ENCODE data around the gene FBXW7.

FBXW7 gene

DNA sequence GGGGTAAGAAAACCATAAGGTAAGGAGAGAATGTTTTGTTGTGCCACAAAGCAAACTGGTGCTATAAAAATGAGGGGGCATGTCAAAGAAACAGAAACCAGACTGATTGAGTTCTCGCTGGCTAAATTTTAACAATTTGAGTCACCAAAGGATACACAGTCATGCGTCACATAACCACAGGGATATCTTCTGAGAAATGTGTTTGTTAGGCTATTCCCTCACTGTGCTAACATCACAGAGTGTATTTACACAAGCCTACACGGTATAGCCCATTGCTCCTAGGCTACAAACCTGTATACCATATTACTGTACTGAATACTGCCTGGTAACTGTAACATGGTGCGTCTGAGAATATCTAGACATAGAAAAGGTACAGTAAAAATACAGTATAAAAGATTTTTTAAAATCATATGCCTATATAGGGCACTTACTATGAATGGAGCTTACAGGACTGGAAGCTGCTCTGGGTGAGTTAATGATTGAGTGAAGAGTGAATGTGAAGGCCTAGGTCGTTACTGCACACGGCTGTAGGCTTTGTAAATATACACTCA is 50.1 kb downstream of the FBXW7 start:
- Histone ChIP-seq H3K4me2 (ENCODE audit: low read depth, low read length, poor library complexity, severe bottlenecking) (no peak overlapping the region), H3F3A (ENCODE audit: low read depth) (no peaks in the 10 kb centered on the region), H4K20me1 (ENCODE audit: insufficient read depth, low read length, poor library complexity, severe bottlenecking) (peaks cover 11% of the 10 kb centered on the region), H3K9me2 (replicated peaks; ENCODE audit: low read depth, low read length) (no peaks in the 10 kb centered on the region), H3K4me1 (ENCODE audit: insufficient read depth, low read length, poor library complexity, severe bottlenecking) (no peaks in the 10 kb centered on the region), H3K79me2 (ENCODE audit: insufficient read depth, low read length) (peaks cover 70% of the 10 kb centered on the region), H2AFZ (ENCODE audit: low read length) (no peak overlapping the region), H3K4me3 (ENCODE audit: low read length, poor library complexity, severe bottlenecking) (no peak overlapping the region), H3K27me3 (ENCODE audit: insufficient read depth, low read length, poor library complexity, severe bottlenecking) (no peaks in the 10 kb centered on the region), H3K9me3 (ENCODE audit: insufficient read depth, low read depth, low read length) (no peaks in the 10 kb centered on the region), H3K36me3 (ENCODE audit: insufficient read depth, low read length) (no peaks in the 10 kb centered on the region), H3K9ac (ENCODE audit: low read depth, low read length, poor library complexity, severe bottlenecking) (no peak overlapping the region)
- TF ChIP-seq, protein P1, sequence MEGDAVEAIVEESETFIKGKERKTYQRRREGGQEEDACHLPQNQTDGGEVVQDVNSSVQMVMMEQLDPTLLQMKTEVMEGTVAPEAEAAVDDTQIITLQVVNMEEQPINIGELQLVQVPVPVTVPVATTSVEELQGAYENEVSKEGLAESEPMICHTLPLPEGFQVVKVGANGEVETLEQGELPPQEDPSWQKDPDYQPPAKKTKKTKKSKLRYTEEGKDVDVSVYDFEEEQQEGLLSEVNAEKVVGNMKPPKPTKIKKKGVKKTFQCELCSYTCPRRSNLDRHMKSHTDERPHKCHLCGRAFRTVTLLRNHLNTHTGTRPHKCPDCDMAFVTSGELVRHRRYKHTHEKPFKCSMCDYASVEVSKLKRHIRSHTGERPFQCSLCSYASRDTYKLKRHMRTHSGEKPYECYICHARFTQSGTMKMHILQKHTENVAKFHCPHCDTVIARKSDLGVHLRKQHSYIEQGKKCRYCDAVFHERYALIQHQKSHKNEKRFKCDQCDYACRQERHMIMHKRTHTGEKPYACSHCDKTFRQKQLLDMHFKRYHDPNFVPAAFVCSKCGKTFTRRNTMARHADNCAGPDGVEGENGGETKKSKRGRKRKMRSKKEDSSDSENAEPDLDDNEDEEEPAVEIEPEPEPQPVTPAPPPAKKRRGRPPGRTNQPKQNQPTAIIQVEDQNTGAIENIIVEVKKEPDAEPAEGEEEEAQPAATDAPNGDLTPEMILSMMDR (conservative IDR thresholded peaks at IDR 0.05; ENCODE audit: low read length): no peak
- no peak for TF ChIP-seq EZH2phosphoT487 (IDR thresholded peaks at IDR 0.05; ENCODE audit: borderline replicate concordance)

DNA sequence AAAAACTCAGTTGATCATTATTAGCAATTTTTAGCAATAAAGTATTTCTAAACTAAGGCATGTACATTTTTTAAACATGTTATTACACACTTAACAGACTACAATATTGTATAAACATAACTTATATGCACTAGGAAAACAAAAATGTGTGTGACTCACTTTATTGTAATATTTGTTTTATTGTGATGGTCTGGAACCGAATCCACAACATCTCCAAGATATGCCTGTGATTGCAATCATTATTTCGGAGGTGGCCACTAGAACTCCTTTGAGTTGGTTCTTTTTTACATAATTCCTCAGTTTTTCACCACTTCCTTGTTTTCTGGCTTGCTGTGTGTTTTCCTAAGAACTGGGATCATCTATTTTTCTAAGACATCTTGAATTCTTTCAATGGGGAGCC is 53.7 kb downstream of the FBXW7 start:
- H3K9me3 ChIP-seq (ENCODE audit: insufficient read depth, low read depth, low read length): no peaks in the 10 kb centered on the region
- peaks cover 71% of the 10 kb centered on the region for H3K79me2 ChIP-seq (ENCODE audit: insufficient read depth, low read length)
- peaks cover 9% of the 10 kb centered on the region for H4K20me1 ChIP-seq (ENCODE audit: insufficient read depth, low read length, poor library complexity, severe bottlenecking)

DNA sequence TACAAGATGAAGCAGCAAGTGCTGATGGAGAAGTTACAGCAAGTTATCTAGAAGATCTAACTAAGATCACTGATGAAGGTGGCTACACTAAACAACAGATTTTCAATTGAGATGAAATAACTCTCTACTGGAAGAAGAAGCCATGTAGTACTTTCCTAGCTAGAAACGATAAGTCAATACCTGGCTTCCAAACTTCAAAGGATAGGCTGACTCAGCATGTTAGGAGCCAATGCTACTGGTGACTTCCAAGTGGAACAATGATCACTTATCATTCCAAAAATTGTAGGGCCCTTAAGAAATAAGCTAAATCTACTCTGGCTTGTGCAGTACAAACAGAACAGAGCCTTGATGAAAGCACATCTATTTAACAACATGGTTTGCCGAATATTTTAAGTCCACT is 55.0 kb downstream of the FBXW7 start:
- no peak for TF ChIP-seq EZH2phosphoT487 (IDR thresholded peaks at IDR 0.05; ENCODE audit: borderline replicate concordance)
- Histone ChIP-seq H3K79me2 (ENCODE audit: insufficient read depth, low read length) (peaks cover 69% of the 10 kb centered on the region), H3K4me1 (ENCODE audit: insufficient read depth, low read length, poor library complexity, severe bottlenecking) (peaks cover 10% of the 10 kb centered on the region), H3K27me3 (ENCODE audit: insufficient read depth, low read length, poor library complexity, severe bottlenecking) (no peaks in the 10 kb centered on the region), H3K4me2 (ENCODE audit: low read depth, low read length, poor library complexity, severe bottlenecking) (no peak overlapping the region), H3K36me3 (ENCODE audit: insufficient read depth, low read length) (no peaks in the 10 kb centered on the region), H3K9ac (ENCODE audit: low read depth, low read length, poor library complexity, severe bottlenecking) (no peak overlapping the region), H3F3A (ENCODE audit: low read depth) (no peaks in the 10 kb centered on the region), H2AFZ (ENCODE audit: low read length) (no peak overlapping the region), H4K20me1 (ENCODE audit: insufficient read depth, low read length, poor library complexity, severe bottlenecking) (peaks cover 11% of the 10 kb centered on the region), H3K9me2 (replicated peaks; ENCODE audit: low read depth, low read length) (no peaks in the 10 kb centered on the region), H3K4me3 (ENCODE audit: low read length, poor library complexity, severe bottlenecking) (no peak overlapping the region), H3K9me3 (ENCODE audit: insufficient read depth, low read depth, low read length) (no peaks in the 10 kb centered on the region)

More for the DNA sequence above, 53.7 kb downstream of the FBXW7 start:
- no peak overlapping the region for H3K4me2 ChIP-seq (ENCODE audit: low read depth, low read length, poor library complexity, severe bottlenecking)
- H2AFZ ChIP-seq (ENCODE audit: low read length): no peak overlapping the region
- H3K9me2 ChIP-seq (replicated peaks; ENCODE audit: low read depth, low read length): no peaks in the 10 kb centered on the region
- H3K36me3 ChIP-seq (ENCODE audit: insufficient read depth, low read length): no peaks in the 10 kb centered on the region
- no peaks in the 10 kb centered on the region for H3K27me3 ChIP-seq (ENCODE audit: insufficient read depth, low read length, poor library complexity, severe bottlenecking)
- peaks cover 7% of the 10 kb centered on the region for H3K4me1 ChIP-seq (ENCODE audit: insufficient read depth, low read length, poor library complexity, severe bottlenecking)
- no peaks in the 10 kb centered on the region for H3F3A ChIP-seq (ENCODE audit: low read depth)
- no peak overlapping the region for H3K9ac ChIP-seq (ENCODE audit: low read depth, low read length, poor library complexity, severe bottlenecking)
- no peak overlapping the region for H3K4me3 ChIP-seq (ENCODE audit: low read length, poor library complexity, severe bottlenecking)
- no peak for TF ChIP-seq EZH2phosphoT487 (IDR thresholded peaks at IDR 0.05; ENCODE audit: borderline replicate concordance)
- TF ChIP-seq, protein P1 (conservative IDR thresholded peaks at IDR 0.05; ENCODE audit: low read length): no peak

DNA sequence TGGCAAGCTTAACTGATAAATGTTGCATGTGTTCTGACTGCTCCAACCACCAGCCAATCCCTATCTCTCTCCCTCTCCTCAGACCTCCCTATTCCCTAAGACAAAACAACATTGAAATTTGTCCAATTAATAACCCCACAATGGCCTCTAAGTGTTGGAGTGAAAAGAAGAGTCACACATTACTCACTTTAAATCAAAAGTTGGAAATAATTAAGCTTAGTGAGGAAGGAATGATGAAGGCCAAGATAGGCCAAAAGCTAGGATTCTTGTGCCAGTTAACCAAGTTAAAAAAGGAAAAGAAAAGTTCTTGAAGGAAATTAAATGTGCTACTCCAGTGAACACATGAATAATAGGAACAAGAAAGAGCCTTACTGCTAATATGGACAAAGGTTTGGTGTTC is 55.6 kb downstream of the FBXW7 start:
- no peaks in the 10 kb centered on the region for H3K36me3 ChIP-seq (ENCODE audit: insufficient read depth, low read length)
- TF ChIP-seq, protein P1 (conservative IDR thresholded peaks at IDR 0.05; ENCODE audit: low read length): no peak
- TF ChIP-seq EZH2phosphoT487 (IDR thresholded peaks at IDR 0.05; ENCODE audit: borderline replicate concordance): no peak
- no peak overlapping the region for H3K9ac ChIP-seq (ENCODE audit: low read depth, low read length, poor library complexity, severe bottlenecking)
- H3K4me1 ChIP-seq (ENCODE audit: insufficient read depth, low read length, poor library complexity, severe bottlenecking): peaks cover 10% of the 10 kb centered on the region
- H2AFZ ChIP-seq (ENCODE audit: low read length): no peak overlapping the region
- H4K20me1 ChIP-seq (ENCODE audit: insufficient read depth, low read length, poor library complexity, severe bottlenecking): peaks cover 11% of the 10 kb centered on the region
- H3K79me2 ChIP-seq (ENCODE audit: insufficient read depth, low read length): peaks cover 69% of the 10 kb centered on the region
- no peaks in the 10 kb centered on the region for H3K9me2 ChIP-seq (replicated peaks; ENCODE audit: low read depth, low read length)
- H3K9me3 ChIP-seq (ENCODE audit: insufficient read depth, low read depth, low read length): no peaks in the 10 kb centered on the region
- H3K27me3 ChIP-seq (ENCODE audit: insufficient read depth, low read length, poor library complexity, severe bottlenecking): no peaks in the 10 kb centered on the region
- no peak overlapping the region for H3K4me3 ChIP-seq (ENCODE audit: low read length, poor library complexity, severe bottlenecking)
- H3K4me2 ChIP-seq (ENCODE audit: low read depth, low read length, poor library complexity, severe bottlenecking): no peak overlapping the region
- H3F3A ChIP-seq (ENCODE audit: low read depth): no peaks in the 10 kb centered on the region

All from Loucy (cell line).